Right cardiac atrium (tissue), 5 donors: ENCODE data around the gene KRT32. TPM values are rescaled to one million over a fixed set of nuclear protein-coding genes. Genes with fewer than 3 reads are reported as not detected.

Experiments used
- ATAC-seq, 2 donors: fragments of 200-7000 bp; cut with Tn5 transposase; one replicate each; pipeline versions ENCODE4 v1.8.0 to v1.9.1; 2020; ENCODE audit warnings: moderate library complexity in 2 of 2, mild to moderate bottlenecking in 1 of 2
- DNase-seq, 3 donors: peaks; one replicate each; pipeline ENCODE4 v3.0.0-alpha.2; 2020
- H3K27ac ChIP-seq: one replicate; pipeline ENCODE4 v1.5.1; 2013; ENCODE audit warnings: mild to moderate bottlenecking, low read length, control low read depth, moderate library complexity
- H3K27me3 ChIP-seq: one replicate; pipeline ENCODE4 v1.6.1; 2013; ENCODE audit not compliant: control insufficient read depth, insufficient read depth
- H3K4me1 ChIP-seq: one replicate; pipeline ENCODE4 v1.6.1; 2013; ENCODE audit warnings: low read length; ENCODE audit not compliant: control insufficient read depth, insufficient read depth
- H3K4me3 ChIP-seq: one replicate; pipeline ENCODE4 v1.5.1; 2013; ENCODE audit warnings: low read length, control low read depth
- H3K9me3 ChIP-seq: one replicate; pipeline ENCODE4 v1.6.1; 2013; ENCODE audit warnings: low read length; ENCODE audit not compliant: control insufficient read depth
- WGBS: extraction: QIAGEN DNeasy Blood & Tissue Kit; methylation state at CpG from one replicate; pipeline ENCODE4 v1.1.7; 2013; 5-methylcytosine and 5-hydroxymethylcytosine counted together
- intact Hi-C, 4 donors: fragments of 100-400 bp; cut with DNase I; formaldehyde crosslinking; loops; one replicate each; pipeline versions ENCODE4 v1.11.0 to v1.14.0; 2022 to 2023
- polyA plus RNA-seq: library from polyadenylated mRNA; stranded (reverse); fragments of 200-250 nt; gene quantifications from one replicate; pipeline ENCODE4 v1.2.3, GENCODE V29; 2013
- total RNA-seq, 4 donors: library from RNA; stranded (reverse); fragmentation: NEBNext Ultra II Directional; extraction: Animal tissue kit (Norgen Biotek cat#: 25700); gene quantifications; one replicate each; pipeline ENCODE4 v1.2.1, GENCODE V29; 2021
- donor health status: healthy with polysubstance abuse.
- donor health status: DM: no; HTN: yes; CAD: no.
- donor health status: DM: no; HTN: no; CAD: no.
- donor health status: DM: no; HTN: yes; CAD: no; lungs with severe emphysema.
- donor health status: DM: yes; HTN: yes; CAD: no.

KRT32 gene
- total and polyA plus RNA-seq, 5 donors: not detected

DNA sequence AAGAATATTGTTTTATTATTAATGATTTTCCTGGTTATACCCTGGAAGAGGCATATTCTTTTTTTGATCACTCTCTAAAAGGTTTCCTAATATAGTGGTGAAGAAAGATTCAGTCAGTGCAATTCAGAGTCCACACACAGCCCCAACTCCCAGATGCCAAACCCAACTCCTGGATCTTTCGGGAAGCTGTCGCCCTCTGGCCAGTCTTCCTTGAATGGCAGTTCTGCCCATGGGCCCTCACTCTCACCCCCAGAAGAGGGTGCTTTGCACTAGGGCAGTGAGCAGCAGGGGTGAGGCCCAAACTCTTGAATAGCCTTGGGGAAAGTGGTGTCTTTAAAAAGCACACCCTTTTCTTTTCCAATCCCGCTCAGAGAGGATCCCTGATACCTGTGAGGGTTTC lies 11.0 kb downstream of the KRT32 start:
- no peaks in the 10 kb centered on the region for H3K27me3 ChIP-seq
- DNase-seq (no peak), ATAC-seq (no peak)
- no peak overlapping the region for H3K27ac ChIP-seq
- intact Hi-C loops: no loop called here
- WGBS: 79% methylated on average over 3 of the region's 3 CpGs
- H3K4me3 ChIP-seq: no peak overlapping the region
- peaks cover 3% of the 10 kb centered on the region for H3K9me3 ChIP-seq
- H3K4me1 ChIP-seq: no peaks in the 10 kb centered on the region

GRCh38 chr17:41455236-41455635 lies 11.9 kb downstream of the KRT32 start:
- Histone ChIP-seq H3K4me3 (no peak overlapping the region), H3K27me3 (peaks cover 2% of the 10 kb centered on the region), H3K27ac (no peak overlapping the region), H3K9me3 (peaks cover 7% of the 10 kb centered on the region), H3K4me1 (no peaks in the 10 kb centered on the region)
- ATAC-seq (no peak), DNase-seq (no peak)
- intact Hi-C loops: no loop called here
- WGBS: 89% methylated on average over 1 of the region's 1 CpG

GRCh38 chr17:41453066-41453465 lies 14.1 kb downstream of the KRT32 start:
- 89% methylated on average over 3 of the region's 3 CpGs for WGBS
- H3K4me1 ChIP-seq: no peaks in the 10 kb centered on the region
- DNase-seq: no peak
- no peak overlapping the region for H3K4me3 ChIP-seq
- H3K9me3 ChIP-seq: peaks cover 7% of the 10 kb centered on the region
- H3K27me3 ChIP-seq: peaks cover 2% of the 10 kb centered on the region
- intact Hi-C loops: no loop called here
- no peak overlapping the region for H3K27ac ChIP-seq
- ATAC-seq: no peak

GRCh38 chr17:41452281-41452680 lies 14.9 kb downstream of the KRT32 start:
- WGBS: 53% methylated on average over 4 of the region's 4 CpGs
- ATAC-seq: no peak
- intact Hi-C loops: no loop called here
- Histone ChIP-seq H3K4me1 (no peaks in the 10 kb centered on the region), H3K4me3 (no peak overlapping the region), H3K27ac (no peak overlapping the region), H3K9me3 (peaks cover 7% of the 10 kb centered on the region), H3K27me3 (peaks cover 2% of the 10 kb centered on the region)
- no peak for DNase-seq

DNA sequence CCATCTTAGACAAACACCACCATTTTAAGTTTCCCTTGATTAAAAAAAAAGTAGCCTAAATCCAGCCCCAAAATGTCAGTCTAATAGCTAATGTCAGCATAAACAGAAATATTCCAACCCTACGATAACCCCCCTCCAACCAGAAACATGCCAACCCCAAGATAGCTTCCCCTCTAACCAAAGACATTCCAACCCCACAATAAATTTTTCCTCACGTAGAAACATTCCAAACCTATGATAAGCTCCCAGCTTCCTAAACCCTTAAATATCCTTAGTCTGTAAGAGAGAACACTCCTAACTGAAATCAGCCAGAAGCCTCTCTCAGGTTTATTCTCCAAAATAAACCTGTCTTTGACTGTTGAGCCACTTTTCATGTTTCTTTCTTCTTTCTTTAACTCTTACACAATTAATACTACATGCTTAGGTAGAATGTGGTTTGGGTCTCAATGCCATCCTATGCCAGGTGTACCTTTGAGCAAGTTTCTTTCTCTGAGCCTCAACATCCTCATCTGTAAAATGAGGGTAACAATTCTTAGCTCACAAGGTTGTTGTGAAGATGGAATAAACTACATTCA lies 15.9 kb downstream of the KRT32 start:
- Histone ChIP-seq H3K9me3 (peaks cover 7% of the 10 kb centered on the region), H3K4me3 (no peak overlapping the region), H3K27me3 (peaks cover 2% of the 10 kb centered on the region), H3K27ac (no peak overlapping the region), H3K4me1 (no peaks in the 10 kb centered on the region)
- intact Hi-C loops: no loop called here
- ATAC-seq (no peak), DNase-seq (no peak)
- 57% methylated on average over 2 of the region's 2 CpGs for WGBS

DNA sequence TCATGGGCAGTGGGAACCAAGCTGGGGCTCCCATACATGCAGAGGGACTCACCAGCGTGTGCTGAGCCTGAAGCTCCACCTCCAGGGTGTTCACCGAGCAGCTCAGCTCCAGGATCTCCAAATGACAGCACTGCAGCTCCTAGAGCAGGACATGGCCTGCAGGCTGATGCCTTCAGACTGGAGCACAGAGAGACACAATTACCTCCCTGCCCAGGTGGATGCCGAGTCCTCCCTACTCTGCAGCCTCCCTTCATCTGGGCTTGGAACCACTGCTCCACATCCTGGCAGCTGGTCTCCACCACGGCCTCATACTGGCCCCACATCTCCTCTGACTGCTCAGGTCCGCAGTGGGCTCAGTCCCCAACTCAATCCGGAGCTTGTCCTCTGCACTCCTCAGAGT lies 18.2 kb downstream of the KRT32 start:
- 81% methylated on average over 6 of the region's 6 CpGs for WGBS
- intact Hi-C loops: no loop called here
- DNase-seq (no peak), ATAC-seq (no peak)
- no peaks in the 10 kb centered on the region for H3K4me1 ChIP-seq
- no peak overlapping the region for H3K27ac ChIP-seq
- H3K9me3 ChIP-seq: peaks cover 7% of the 10 kb centered on the region
- no peak overlapping the region for H3K4me3 ChIP-seq
- peaks cover 2% of the 10 kb centered on the region for H3K27me3 ChIP-seq

DNA sequence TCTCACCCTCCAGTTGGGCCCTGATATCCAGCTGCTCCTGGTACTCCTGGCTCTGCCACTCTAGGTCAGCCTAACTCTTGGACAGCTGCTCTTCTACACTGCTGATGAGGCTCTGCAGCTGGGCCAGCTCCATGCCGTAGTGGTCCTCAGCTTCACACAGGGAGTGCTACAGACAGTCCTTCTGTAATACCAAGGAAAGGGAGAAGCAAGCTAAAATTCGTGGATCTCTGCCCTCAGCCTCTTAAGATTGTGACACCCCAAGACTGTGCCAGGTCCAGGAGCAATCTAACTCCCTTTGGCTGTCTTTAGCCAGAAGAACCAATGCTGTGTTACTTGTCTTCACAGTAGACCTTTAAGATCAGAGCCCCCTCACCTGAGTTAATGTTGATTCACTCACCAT lies 18.7 kb downstream of the KRT32 start:
- no peak overlapping the region for H3K27ac ChIP-seq
- H3K4me3 ChIP-seq: no peak overlapping the region
- 53% methylated on average over 2 of the region's 2 CpGs for WGBS
- peaks cover 7% of the 10 kb centered on the region for H3K9me3 ChIP-seq
- H3K27me3 ChIP-seq: peaks cover 2% of the 10 kb centered on the region
- no peaks in the 10 kb centered on the region for H3K4me1 ChIP-seq
- peak; percentile 24 to 41 for ATAC-seq
- intact Hi-C loops: no loop called here
- no peak for DNase-seq

DNA sequence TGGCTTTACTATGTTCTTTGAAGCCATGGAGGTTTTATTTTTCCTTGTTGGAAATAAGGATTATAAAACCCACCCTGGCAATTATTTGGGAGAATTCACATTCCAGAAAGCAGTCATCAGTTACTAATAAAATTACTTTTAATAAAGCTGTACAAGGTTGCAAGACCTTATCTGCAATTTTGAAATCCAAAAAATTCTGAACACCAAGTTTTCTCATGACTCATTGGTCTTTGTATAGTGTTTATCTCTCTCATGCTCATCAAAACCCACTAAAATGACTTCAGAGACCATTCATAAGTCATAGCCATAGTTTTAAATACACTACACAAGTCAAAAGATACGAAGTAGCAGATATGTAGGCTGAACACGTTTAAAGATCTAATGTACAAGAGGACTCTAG lies 20.4 kb downstream of the KRT32 start:
- Histone ChIP-seq H3K27ac (no peak overlapping the region), H3K9me3 (peaks cover 6% of the 10 kb centered on the region), H3K4me3 (no peak overlapping the region), H3K27me3 (peaks cover 2% of the 10 kb centered on the region), H3K4me1 (no peaks in the 10 kb centered on the region)
- 29% methylated on average over 2 of the region's 2 CpGs for WGBS
- ATAC-seq (peak in 1 of 2 donors; percentile 33), DNase-seq (no peak)
- intact Hi-C loops: no loop called here

DNA sequence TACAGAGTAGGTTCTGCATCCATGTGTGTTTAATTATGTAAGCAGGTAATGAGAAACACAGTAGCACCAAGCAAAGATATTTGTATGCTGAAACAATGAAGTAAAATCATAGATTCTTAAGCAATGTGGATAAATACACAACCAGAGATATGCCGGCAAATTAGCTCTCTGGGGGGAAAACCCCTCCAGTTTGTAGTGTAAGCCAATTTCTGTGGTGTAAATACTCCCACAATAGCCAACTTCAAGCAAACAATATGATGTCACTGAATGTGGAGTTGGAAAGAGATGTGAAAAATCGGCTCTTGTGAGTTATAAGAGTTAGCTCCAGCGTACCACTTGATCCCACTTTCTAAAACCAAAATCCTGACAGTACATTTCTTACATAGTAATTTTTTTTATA lies 22.5 kb downstream of the KRT32 start:
- intact Hi-C loops: no loop called here
- peaks cover 2% of the 10 kb centered on the region for H3K9me3 ChIP-seq
- H3K4me3 ChIP-seq: no peak overlapping the region
- 52% methylated on average over 3 of the region's 3 CpGs for WGBS
- ATAC-seq (no peak), DNase-seq (no peak)
- H3K27me3 ChIP-seq: no peaks in the 10 kb centered on the region
- H3K4me1 ChIP-seq: no peaks in the 10 kb centered on the region
- no peak overlapping the region for H3K27ac ChIP-seq

- no peaks in the 10 kb centered on the region for H3K27me3 ChIP-seq
- WGBS: 54% methylated on average over 1 of the region's 1 CpG
These were observed 23.0 kb downstream of the KRT32 start for GRCh38 chr17:41444186-41444585.

DNA sequence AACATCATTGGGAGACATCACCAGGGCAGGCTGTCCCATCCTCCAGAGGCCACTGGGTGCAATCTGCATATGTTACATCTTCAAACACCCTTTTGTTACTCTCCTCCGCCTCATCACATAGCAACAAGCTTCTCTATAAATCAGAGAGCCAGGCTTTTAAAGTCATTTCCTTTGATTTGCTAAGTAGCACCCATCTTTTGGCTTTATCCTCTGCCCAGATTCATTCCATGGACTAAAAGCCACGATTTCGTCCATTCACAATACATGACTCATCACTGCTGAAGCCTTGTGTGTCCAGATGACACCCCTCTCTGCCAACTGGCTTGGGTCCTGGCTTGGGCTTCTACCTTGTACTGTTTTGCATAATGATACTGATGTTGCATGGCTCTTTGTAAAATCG lies 24.4 kb downstream of the KRT32 start:
- no peak for DNase-seq
- Histone ChIP-seq H3K27ac (no peak overlapping the region), H3K9me3 (peaks cover 2% of the 10 kb centered on the region), H3K4me3 (no peak overlapping the region), H3K4me1 (no peaks in the 10 kb centered on the region), H3K27me3 (no peaks in the 10 kb centered on the region)
- WGBS: 69% methylated on average over 4 of the region's 4 CpGs
- no peak for ATAC-seq
- intact Hi-C loops: no loop called here

More at GRCh38 chr17:41444186-41444585, 23.0 kb downstream of the KRT32 start:
- intact Hi-C loops: no loop called here
- ATAC-seq: no peak
- no peaks in the 10 kb centered on the region for H3K4me1 ChIP-seq
- no peak for DNase-seq
- no peak overlapping the region for H3K4me3 ChIP-seq
- H3K9me3 ChIP-seq: peaks cover 2% of the 10 kb centered on the region
- H3K27ac ChIP-seq: no peak overlapping the region

GRCh38 chr17:41440531-41441033 lies 26.6 kb downstream of the KRT32 start, which contains the start of gene KRT38:
Gene KRT38, minus strand, starts transcription at chr17:41440983. Its CDS starts 62 bp downstream, at chr17:41440921.
- no peaks in the 10 kb centered on the region for H3K4me1 ChIP-seq
- H3K9me3 ChIP-seq: peaks cover 2% of the 10 kb centered on the region
- intact Hi-C loops: no loop called here
- ATAC-seq (no peak), DNase-seq (no peak)
- no peak within 1 kb of the TSS for H3K27ac ChIP-seq
- H3K4me3 ChIP-seq: no peak within 1 kb of the TSS
- 93% methylated on average over 10 of the region's 10 CpGs for WGBS
- no peaks in the 10 kb centered on the region for H3K27me3 ChIP-seq
